ENCODE measurements around the gene CD2BP2.
A peak's percentile ranks its signal among the peaks of the same experiment; 100 is the strongest.
"Not testable (repeated sequence)": the region's sequence is repeated elsewhere in the genome, so short reads cannot be mapped to it uniquely, and the experiment has no call there.

The CD2BP2 gene

DNA sequence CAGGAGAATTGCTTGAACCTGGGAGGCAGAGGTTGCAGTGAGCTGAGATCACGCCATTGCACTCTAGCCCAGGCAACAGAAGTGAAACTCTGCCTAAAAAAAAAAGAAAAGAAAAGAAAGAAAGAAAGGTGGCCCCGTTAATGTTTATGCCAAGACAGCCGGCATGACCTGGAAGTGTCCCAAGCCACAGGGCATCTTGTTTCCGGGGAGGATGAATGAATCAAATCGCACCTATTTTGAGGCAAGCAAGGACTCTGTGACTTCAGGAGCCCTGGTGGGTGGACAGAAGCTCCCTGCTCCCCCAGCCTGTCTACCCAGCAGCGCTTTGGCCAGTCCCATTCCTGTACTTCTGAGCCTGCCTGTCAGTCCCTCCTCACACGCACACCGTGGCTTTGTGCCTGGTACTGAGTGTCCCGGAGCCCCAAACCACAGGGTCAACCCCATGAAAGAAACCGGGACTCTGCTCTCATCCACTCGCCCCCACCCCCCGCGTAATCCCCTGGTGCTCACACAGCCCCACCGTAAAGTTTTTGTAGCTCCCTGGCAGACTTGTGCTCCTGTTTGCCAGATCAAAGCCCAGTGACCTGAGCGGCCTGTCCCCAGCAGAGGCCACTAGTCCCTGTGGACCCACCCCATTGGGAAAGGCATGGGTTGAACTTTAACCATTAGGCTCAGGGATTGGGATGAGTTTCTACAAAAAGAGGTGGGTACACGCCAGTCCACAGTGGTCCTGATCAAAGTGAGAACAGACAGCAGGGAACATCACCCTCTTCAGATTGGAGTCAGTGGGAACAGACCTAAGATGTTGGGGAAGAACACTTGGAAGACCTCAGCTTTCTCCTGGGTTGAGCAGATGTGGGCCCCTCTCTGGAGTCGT lies 19.3 kb downstream of the CD2BP2 start:
- TF ChIP-seq RARB (CRISPR knock-in tag; IDR thresholded peaks at IDR 0.05), result no peak
- TF ChIP-seq GLIS3 (CRISPR knock-in tag; IDR thresholded peaks at IDR 0.05), result no peak
- TF ChIP-seq ZNF8 (CRISPR knock-in tag; IDR thresholded peaks at IDR 0.05), result no peak
- no peak for TF ChIP-seq BACH2 (CRISPR knock-in tag; IDR thresholded peaks at IDR 0.05; ENCODE audit: borderline replicate concordance)
- no peak for TF ChIP-seq TOX (CRISPR knock-in tag; IDR thresholded peaks at IDR 0.05; ENCODE audit: borderline replicate concordance)
- TF ChIP-seq ISL1 (CRISPR knock-in tag; IDR thresholded peaks at IDR 0.05), result no peak
- TF ChIP-seq ZC3H10 (CRISPR knock-in tag; IDR thresholded peaks at IDR 0.05), result no peak
- TF ChIP-seq ZNF70 (CRISPR knock-in tag; IDR thresholded peaks at IDR 0.05), result no peak
- TF ChIP-seq ESRRG (CRISPR knock-in tag; IDR thresholded peaks at IDR 0.05), result no peak
- TF ChIP-seq ARNTL (CRISPR knock-in tag; IDR thresholded peaks at IDR 0.05; ENCODE audit: borderline replicate concordance, low read depth), result no peak
- no peak for TF ChIP-seq CSDC2 (CRISPR knock-in tag; IDR thresholded peaks at IDR 0.05)
- TF ChIP-seq, protein P1, sequence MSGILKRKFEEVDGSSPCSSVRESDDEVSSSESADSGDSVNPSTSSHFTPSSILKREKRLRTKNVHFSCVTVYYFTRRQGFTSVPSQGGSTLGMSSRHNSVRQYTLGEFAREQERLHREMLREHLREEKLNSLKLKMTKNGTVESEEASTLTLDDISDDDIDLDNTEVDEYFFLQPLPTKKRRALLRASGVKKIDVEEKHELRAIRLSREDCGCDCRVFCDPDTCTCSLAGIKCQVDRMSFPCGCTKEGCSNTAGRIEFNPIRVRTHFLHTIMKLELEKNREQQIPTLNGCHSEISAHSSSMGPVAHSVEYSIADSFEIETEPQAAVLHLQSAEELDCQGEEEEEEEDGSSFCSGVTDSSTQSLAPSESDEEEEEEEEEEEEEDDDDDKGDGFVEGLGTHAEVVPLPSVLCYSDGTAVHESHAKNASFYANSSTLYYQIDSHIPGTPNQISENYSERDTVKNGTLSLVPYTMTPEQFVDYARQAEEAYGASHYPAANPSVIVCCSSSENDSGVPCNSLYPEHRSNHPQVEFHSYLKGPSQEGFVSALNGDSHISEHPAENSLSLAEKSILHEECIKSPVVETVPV (CRISPR knock-in tag; IDR thresholded peaks at IDR 0.05), result no peak
- TF ChIP-seq ZNF565 (CRISPR knock-in tag; conservative IDR thresholded peaks at IDR 0.05; ENCODE audit: low read depth), result no peak
- TF ChIP-seq PPARA (CRISPR knock-in tag; IDR thresholded peaks at IDR 0.05; ENCODE audit: borderline replicate concordance), result no peak
- no peak for TF ChIP-seq TCF4 (CRISPR knock-in tag; IDR thresholded peaks at IDR 0.05; ENCODE audit: borderline replicate concordance)
- TF ChIP-seq ZFP30 (CRISPR knock-in tag; IDR thresholded peaks at IDR 0.05), result no peak
- TF ChIP-seq SNAI2 (CRISPR knock-in tag; IDR thresholded peaks at IDR 0.05), result no peak
- no peak for TF ChIP-seq OSR1 (CRISPR knock-in tag; IDR thresholded peaks at IDR 0.05)
- TF ChIP-seq, protein P2, sequence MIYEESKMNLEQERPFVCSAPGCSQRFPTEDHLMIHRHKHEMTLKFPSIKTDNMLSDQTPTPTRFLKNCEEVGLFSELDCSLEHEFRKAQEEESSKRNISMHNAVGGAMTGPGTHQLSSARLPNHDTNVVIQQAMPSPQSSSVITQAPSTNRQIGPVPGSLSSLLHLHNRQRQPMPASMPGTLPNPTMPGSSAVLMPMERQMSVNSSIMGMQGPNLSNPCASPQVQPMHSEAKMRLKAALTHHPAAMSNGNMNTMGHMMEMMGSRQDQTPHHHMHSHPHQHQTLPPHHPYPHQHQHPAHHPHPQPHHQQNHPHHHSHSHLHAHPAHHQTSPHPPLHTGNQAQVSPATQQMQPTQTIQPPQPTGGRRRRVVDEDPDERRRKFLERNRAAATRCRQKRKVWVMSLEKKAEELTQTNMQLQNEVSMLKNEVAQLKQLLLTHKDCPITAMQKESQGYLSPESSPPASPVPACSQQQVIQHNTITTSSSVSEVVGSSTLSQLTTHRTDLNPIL (CRISPR knock-in tag; IDR thresholded peaks at IDR 0.05; ENCODE audit: low read depth), result no peak
- ATAC-seq, result peak; percentile 15

DNA sequence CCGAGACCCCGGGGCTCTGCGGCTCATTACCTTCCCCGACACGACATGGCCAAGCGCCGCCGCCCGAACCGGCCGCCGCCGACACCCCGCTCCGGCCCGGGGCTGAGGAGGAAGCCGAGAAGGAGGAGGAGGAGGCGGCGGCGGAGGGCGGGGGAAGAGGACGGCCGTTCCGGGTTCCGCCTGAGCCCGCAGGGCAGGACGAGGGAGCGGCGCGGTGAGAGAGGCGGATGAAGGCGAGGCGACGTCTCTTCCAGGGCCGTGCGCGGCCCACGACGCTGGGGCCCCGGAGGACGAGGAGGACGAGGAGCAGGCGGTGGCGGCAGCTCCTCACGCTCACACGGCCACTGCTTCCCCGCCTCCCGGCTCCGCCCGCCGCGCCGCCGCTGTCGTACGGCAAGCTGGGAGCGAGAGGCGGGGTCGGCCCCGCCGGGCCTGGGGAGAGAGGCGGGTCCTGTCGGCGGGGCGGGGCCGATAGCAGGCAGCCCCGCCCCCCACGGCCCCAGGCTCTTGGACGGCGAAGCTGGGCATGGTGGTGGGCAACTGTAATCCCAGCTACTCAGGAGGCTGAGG lies 20.0 kb downstream of the CD2BP2 start:
- peak; percentile 92 for ATAC-seq

DNA sequence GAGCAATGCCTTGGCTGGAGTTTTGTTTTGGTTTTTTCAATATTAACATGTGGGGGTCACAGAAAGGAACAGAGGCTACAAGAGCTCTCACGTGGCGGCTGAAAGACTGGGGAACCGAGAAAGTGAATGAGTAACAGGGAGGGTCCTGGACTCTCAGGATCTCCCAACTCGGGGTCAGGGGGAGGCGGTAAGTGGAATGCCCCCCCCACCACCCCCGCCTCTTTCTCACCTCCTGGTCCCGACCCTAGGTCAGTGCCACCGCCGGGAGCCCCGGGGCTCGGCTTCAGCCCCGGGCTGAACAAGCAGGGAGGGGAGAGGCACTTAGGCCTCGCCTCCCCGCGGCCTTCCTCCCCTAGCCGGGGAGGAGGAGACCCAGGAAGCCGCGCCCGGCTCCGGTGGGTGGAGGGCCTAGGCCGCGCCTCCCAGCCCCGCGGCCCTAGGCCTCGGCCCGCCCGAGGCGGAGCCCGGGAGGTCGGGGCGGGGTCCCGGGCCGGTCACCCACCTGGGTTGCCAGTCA lies 20.6 kb downstream of the CD2BP2 start:
- ATAC-seq, result peak; percentile 97

DNA sequence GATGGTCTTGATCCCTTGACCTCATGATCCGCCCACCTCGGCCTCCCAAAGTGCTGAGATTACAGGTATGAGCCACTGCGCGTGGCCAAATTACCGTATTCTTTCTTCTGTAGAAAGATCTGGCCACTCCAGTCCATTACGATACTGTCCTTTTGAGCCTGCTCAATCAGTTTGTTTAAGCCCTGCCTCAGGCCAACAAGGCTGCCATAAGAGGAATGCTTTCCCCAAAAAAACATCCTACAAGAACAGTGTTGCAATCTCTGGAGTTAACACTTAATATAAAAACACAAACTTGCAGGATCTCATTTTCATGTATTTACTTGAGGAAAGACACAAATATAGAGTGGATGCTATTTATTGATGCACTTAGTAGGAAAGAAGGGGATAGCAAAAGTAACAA lies 30.9 kb downstream of the CD2BP2 start:
- not testable (repeated sequence) for ATAC-seq

DNA sequence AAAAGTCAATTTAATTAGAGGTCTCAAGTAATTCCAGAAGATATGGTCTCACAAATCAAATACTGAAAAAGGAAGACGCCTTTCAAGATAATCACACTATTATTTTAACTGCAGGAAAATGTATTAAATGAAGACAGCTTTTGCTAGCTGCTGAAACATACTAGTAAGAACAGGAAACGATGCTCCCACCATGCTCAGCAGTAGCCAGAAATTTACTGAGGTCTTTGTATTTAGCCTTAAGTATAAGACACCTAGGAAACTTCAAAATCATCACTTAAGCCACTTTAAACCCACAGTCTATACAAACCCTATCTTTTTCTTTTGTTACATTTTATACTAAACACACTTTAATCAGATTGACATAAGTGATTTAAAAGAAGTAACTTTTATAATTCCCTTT lies 36.5 kb downstream of the CD2BP2 start:
- not testable (repeated sequence) for ATAC-seq

DNA sequence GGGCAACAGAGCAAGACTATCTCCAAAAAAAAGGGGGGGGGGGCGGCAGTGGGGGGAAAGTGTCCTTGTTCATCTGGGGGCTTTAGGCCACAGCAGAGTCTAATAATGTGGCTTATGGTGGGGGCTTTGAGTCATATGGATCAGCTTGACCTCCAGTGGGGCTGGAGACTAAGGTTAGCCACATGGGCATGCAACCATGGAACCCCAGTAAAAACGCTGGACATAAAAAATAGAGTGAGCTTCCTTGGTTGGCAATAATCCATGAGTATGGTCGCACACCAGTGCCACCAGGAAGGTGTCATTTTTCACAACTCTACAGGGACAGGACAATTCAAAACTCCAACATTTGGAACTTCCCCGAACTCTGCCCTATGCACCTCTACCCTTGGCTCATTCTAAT lies 44.2 kb downstream of the CD2BP2 start:
- not testable (repeated sequence) for ATAC-seq

DNA sequence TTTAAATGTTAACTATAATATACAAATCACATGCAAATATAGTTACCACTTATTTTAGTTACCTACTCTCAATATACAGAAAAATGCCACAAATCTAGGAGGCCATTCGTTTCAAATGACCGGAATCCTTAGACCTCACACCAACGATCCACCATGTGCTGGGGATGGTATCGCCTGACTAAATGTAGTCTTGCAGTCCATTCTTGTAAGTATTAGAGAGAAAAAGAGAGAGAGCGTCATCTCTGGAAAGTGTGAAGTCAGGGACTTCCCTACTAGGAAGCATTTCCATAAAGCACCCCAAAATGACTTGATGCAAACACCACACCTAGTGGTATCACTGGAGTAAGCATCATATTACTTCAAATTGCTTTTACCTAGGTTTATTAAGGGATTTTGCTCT lies 45.9 kb downstream of the CD2BP2 start:
- ATAC-seq, result not testable (repeated sequence)
